ENCODE results near the gene KAZN.

The KAZN gene

DNA sequence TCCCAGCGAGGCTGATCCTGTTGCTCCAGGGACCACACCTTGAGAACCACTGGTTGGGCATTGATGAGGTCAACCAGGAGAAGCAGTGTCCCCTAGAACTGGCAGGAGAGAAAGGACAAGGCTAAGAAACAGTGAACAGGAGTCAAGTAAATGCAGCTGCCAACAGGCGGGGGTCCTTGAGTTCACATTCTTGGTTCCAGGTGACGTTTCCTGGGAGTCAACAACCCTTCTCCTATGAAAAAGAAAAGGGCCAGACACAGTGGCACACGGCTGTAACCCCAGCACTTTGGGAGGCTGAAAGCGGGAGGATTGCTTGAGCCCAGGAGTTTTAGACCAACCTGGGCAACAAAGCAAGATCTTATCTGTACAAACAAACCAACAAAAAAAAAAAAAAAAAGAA lies 98.3 kb downstream of the KAZN start:
- TF ChIP-seq, protein P1, sequence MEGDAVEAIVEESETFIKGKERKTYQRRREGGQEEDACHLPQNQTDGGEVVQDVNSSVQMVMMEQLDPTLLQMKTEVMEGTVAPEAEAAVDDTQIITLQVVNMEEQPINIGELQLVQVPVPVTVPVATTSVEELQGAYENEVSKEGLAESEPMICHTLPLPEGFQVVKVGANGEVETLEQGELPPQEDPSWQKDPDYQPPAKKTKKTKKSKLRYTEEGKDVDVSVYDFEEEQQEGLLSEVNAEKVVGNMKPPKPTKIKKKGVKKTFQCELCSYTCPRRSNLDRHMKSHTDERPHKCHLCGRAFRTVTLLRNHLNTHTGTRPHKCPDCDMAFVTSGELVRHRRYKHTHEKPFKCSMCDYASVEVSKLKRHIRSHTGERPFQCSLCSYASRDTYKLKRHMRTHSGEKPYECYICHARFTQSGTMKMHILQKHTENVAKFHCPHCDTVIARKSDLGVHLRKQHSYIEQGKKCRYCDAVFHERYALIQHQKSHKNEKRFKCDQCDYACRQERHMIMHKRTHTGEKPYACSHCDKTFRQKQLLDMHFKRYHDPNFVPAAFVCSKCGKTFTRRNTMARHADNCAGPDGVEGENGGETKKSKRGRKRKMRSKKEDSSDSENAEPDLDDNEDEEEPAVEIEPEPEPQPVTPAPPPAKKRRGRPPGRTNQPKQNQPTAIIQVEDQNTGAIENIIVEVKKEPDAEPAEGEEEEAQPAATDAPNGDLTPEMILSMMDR (IDR thresholded peaks at IDR 0.05; ENCODE audit: low read depth, low read length, missing control alignments), result no peak
- no peak overlapping the region for H3K4me3 ChIP-seq (ENCODE audit: low read depth, low read length)

DNA sequence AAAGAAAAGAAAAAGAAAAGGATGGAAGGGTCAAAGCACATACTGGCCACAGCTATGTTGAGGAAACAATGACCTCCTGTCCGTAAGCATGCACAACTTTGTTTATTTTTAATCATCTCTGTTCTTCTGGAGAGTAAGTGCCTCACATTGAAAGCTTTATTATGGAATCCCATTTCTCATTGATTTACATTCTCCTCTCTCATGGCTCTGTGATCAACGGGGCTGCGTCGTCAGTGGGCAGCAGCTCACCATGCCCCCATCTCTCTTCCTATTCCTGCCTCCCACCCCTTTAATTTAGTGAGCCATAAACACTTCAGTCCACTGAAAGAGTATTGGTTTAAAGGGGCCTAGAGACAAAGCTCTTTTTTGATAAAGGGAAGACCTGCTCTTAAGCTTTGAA lies 98.9 kb downstream of the KAZN start:
- TF ChIP-seq, protein P1 (IDR thresholded peaks at IDR 0.05; ENCODE audit: low read depth, low read length, missing control alignments), result no peak

More for the DNA sequence above, 98.3 kb downstream of the KAZN start:
- DNase-seq (ENCODE audit: low read depth), result no peak

DNA sequence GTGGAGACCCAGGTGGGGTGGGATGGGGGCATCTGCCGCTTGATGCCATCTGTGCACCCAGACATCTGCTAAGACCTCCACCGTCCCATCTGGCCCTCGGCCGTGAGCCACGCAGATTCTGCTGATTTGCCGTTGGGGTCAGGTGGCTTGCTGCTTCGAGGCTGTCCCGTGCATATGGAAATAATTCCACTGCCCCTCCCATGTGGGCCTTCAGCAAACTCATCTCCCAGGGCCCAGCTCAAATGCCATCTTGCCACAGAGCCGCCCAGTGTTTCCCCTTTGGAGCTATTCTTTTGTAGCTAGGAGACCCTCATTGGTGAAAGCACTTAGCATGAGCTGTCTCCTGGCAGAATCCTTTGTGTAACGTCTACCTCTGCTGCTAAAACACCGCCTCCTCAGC lies 99.8 kb downstream of the KAZN start:
- TF ChIP-seq, protein P1 (IDR thresholded peaks at IDR 0.05; ENCODE audit: low read depth, low read length, missing control alignments), result no peak

More for the DNA sequence above, 98.9 kb downstream of the KAZN start:
- no peak for DNase-seq (ENCODE audit: low read depth)
- H3K4me3 ChIP-seq (ENCODE audit: low read depth, low read length), result no peak overlapping the region

DNA sequence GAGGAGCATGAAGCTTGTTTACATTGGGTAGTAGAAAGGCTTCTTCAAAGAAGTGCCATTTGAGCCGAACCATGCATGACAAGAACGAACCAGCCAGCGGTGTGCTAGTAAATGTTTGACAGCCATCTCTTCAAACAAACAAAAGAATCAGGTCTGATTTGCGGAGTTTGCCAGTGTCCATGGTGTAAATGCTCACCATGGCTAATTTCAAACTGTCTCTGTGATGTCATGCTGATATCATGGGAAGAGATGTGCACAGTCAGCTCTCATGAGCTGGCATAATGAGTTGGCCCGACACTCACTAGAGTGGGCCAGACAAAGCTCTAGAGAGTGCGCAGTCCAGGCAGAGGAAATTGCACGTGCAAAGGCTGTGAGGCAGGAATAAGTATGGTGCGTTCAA lies 101.1 kb downstream of the KAZN start:
- H3K4me3 ChIP-seq (ENCODE audit: low read depth, low read length), result no peak overlapping the region
- TF ChIP-seq, protein P1 (IDR thresholded peaks at IDR 0.05; ENCODE audit: low read depth, low read length, missing control alignments), result no peak
- no peak for DNase-seq (ENCODE audit: low read depth)

More for the DNA sequence above, 99.8 kb downstream of the KAZN start:
- DNase-seq (ENCODE audit: low read depth), result no peak
- no peak overlapping the region for H3K4me3 ChIP-seq (ENCODE audit: low read depth, low read length)

DNA sequence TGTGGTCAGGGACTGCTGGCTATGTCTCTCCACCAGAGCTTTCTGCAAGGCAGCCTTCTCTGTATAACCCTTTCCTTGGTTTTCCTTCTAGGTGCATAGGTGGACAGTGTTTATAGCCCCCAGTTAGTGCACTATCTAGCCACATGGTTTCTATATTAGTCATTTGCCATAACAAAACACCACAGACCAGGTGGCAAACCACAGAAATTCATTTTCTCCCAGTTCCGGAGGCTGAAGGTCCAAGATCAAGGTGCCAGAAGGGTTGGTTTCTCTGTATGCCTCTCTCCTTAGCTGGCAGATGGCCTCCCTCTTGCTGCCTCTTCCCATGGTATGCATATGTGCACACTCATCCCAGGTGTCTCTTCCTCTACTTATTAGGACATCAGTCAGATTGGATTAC lies 106.4 kb downstream of the KAZN start:
- TF ChIP-seq, protein P1 (IDR thresholded peaks at IDR 0.05; ENCODE audit: low read depth, low read length, missing control alignments), result no peak
- H3K4me3 ChIP-seq (ENCODE audit: low read depth, low read length), result no peak overlapping the region
- no peak for DNase-seq (ENCODE audit: low read depth)

DNA sequence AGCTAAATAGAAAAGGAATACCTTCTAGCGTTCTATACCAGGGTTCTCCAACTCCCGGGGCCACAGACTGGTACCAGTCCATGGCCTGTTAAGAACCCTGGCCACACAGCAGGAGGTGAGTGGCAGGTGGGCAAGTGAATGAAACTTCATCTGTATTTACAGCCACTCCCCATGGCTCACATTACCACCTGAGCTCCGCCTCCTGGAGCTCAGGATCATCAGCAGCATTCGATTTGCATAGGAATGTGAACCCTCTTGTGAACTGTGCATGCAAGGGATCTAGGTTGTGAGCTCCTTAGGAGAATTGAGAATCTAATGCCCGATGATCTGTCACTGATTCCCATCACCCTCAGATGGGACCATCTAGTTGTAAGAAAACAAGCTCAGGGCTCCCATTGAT lies 107.3 kb downstream of the KAZN start:
- H3K4me3 ChIP-seq (ENCODE audit: low read depth, low read length), result no peak overlapping the region
- TF ChIP-seq, protein P1 (IDR thresholded peaks at IDR 0.05; ENCODE audit: low read depth, low read length, missing control alignments), result no peak
- no peak for DNase-seq (ENCODE audit: low read depth)

DNA sequence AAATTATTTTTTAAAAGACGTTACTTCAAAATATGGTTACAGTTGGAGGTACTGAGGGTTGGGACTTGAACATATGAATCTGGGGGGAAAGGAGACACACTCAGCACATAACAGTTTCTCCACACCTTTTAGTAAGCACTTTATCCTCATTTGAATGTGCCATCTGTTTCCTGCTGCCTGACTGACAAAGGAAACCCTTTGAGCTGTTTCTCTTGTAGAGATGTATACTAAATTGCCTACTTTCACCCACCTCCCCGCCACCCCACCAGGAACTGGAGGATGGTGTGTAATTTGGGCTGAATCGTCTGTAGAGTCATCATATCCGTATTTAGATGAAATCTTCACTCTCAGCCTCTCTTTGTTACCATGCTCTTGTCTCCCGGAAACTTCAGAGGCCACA lies 108.1 kb downstream of the KAZN start:
- TF ChIP-seq, protein P1 (IDR thresholded peaks at IDR 0.05; ENCODE audit: low read depth, low read length, missing control alignments), result no peak
- no peak for DNase-seq (ENCODE audit: low read depth)
- H3K4me3 ChIP-seq (ENCODE audit: low read depth, low read length), result no peak overlapping the region

Data from GM12864 (cell line).